Activated CD4-positive, alpha-beta T cell treated with anti-CD3 and anti-CD28 coated beads, Interleukin-2, amount 50 U/mL, for 1 hour (primary cell): ENCODE data around the gene ZBTB18.
"Not testable (repeated sequence)": the region's sequence is repeated elsewhere in the genome, so short reads cannot be mapped to it uniquely, and the experiment has no call there.

Experiments used
- DNase-seq: peaks from one replicate; pipeline ENCODE4 v3.0.0-alpha.2; 2020

The ZBTB18 gene

DNA sequence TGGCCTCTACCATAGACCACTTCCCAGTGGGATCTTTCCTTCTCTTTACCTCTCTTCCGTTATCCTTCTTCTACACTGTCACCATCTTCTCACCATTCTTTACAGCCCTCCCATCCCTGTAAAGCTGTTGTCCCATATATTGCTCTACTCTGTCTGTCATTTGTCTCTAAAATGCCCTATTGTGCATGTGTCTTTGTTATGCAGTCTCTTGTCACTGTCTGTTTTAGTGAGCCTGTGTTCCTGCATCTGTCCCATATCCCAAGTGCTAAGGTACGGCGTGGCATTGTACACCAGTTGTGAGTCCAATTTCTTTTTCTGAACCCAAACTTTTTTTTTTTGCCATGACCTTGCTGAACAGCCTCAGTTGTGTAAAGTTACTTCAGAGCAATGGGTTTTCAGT is 8.8 kb upstream of the ZBTB18 start:
- DNase-seq: no peak

DNA sequence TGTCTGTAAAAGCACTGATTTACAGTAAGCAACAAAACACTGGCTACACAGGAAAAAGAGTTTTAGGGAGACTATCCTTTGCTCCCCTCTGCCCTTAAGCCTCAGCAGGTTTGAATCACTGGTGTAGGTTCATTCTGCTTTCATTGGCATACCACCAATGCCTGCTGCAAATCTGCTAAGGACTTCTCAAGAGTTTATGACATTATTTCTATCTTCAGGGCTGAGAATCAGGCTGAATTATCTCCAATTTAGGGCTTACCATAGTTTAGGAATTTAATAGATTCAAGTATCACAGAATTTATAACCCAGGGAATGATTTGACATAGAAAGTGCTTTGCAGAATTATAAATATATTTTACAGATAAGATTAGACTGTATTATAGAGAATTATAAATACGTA is 6.7 kb upstream of the ZBTB18 start:
- no peak for DNase-seq

DNA sequence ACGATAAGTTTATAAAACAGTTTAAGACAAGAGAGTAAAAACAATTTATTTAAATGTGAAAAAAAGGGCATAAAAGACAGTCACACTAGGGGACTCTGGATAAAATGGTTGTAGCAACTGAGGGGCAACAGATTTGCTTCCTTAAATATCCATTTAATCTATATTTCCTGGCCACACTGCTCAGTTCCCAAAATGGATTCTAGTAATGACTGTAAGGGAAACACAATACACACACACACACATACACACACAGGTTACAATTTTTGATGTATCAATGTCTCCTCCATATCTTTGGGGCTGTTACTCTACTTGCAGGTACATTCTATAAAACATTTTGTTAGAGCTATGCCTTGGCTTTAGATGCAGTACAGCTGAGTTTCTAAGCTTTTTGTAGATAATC is 4.8 kb upstream of the ZBTB18 start:
- not testable (repeated sequence) for DNase-seq

DNA sequence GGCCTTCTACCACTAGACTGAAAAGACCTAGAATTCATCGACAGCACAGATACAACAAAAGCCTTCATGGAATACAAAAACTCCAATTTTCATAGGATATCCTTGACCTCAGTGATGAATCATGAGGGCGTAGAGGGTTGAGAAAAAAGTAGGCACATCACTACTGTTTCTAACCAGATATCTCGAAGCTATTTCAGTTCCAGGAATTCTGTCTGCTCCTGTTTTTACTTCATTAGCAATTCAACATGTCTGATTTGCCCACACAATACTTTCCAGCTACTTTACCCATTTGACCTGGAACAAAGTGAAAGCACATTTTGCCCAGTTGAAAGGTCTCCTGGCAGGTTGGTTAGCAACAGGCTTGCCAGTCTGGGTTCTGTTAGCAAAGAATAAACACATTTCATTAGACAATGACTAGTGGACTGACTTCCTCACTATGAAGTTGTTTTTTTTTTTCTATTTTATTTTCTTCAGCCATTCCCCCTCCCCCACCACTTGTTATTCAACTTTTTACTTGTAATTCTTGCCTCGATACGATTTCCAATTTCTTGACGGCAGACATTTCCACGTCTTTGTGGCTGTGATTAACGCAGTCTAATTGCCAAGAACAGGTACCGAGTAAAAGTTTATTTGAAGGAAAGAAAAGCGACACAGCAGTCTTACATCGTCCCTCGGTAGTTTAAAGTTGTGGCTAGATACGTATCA is 4.0 kb upstream of the ZBTB18 start:
- DNase-seq: no peak

DNA sequence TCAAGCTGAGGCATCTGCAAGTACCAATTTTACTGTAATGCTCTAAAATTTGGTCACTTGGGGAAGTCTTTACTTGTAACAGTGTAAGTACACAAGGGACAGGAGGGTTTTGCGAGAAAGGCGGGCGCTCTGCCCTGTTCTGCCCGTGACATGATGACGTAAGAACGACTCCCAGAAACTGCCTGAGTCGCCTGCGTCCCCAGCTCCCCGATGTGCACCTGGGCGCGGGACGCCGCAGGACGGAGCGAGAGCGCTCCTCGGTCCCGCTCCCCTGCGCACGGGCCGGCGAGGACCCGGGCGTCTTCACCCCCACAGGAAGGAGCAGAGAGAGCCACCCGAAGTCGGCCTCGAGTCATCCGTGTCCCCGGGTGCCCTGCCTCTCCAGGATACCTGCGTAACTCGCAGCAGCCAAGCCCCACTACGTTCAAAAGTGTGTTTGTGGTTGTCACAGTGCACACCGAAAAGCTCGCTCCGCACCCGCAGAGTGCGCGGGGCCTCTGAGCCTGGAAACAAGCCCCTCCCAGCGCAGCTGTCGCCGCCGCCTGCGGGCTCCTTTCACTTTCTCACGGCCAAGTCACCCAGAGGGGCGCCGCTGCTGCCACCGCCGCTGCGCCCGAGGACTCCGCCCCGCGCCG is 3.3 kb upstream of the ZBTB18 start:
- DNase-seq: no peak

DNA sequence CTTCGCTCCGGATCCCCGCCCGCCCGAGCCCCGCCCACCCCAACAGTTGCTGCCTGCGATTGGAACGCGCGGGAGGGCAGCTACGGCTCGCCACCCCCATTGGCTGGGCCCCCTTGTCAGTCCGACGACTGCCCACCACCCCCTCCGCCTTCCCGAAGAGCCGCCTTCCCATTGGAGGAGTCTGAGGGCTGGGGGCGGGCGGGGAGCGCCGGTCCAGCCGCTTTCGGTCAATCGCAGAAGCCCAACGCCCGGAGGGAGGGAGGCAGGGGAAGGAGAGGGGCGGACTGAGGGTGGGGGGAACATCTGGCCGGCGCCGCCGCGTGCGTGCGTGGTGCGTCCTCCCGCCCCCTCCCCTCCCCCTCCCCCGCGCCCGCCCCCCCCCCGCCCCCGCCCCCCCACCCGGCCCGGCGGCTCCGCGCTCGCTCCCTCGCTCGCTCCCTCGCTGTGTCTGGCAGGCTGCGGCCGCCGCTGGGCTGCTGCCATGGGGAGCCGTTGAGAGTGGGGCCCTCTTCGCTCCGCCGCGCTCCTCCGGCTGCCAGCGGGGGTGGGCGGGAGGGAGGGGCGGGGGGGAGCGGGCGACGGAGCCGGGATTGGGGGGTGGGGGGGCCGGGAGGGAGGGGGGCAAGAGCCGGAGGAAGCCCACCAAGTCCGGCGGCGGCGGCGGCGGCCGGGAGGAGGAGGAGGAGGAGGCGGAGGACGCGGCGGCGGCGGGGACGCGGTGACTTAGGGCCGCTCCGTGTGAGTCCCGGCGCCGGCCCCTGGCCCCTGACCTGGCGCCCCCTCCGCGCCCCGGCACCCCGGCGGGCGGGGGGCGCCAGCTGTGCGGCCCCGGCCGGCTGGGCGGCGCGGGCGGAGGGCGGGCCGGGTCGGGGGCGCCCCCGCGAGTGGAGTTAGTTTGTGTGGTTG is 2.6 kb upstream of the ZBTB18 start:
- peak; percentile 96 for DNase-seq

DNA sequence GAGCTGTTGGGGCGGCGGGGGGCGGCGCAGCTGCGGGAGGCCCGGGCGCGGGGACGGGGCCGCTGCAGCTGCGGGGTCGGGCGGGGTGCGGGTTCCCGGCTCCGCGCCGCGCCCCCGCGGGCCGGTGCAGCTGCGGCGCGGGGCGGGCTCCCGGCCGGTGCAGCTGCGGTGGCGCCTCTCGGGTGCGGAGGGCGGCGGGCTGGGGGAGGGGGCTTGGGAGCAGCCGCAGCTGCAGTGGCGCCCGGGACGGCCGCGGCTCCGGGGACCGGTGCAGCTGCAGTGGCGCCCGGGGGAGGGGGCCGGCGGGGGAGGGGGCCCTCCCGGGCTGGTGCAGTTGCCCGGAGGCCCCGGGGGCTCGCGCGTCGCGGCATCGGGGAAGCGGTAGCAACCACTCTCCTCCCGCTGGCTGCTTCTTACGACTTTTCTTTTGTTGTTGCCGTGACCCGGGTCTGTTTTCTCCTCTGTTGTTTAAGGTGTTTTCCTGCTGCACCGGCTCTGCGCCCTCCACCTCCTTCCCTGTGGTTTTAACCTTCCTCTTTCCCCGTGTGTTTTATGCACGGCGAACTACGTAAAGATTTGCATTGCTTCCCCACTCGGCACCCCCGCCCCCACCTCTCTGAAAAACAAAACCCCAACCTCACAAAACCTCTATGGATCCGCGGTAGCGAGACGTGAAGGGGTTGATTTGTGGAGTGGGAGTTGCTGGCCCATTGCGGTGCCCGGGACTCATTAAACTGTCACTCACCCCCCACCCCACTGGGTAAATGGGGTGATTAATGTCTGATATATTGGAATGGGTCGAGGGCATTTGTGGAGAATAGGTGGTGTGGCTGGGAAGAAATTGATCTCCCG is 1.7 kb upstream of the ZBTB18 start:
- DNase-seq: peak; percentile 58

DNA sequence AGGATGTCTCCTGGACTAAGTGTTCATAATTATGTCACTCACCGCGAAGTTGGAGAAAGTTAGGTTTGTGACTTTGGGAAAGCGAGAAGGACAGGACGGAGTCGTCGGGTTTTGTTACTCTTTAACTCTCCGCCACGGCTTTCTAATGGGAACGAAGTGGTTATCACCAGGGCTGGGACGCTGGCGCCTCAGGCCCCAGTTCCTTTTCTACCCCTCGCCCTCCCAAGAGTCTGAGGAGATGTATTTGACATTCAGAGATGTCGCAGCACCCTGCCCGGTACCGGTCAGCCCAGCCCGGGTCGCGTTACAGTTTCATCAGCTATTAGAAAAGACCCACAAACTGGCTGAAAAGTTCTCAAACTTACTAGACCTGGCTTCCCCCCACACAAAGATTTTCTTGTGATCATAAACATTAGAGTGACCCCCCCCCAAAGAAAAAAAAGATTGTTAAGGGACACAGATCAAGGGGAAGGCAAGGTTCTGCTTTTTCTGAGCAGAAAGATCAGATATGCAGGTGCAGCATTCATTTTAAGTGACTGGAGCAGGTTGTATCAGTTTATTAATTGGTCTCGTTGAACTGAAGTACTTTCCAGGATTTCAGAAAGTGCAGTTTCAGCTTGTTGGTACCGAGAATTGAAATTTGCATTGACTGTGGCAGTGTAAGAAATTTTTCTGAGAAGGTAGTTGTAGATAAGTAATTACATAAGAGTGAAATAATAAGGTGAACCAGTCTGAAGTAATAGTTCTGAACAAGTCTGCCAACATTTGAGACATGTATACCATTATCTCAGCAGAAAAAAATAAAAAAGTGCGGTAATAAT is 859 bp upstream of the ZBTB18 start:
- DNase-seq: peak; percentile 15

DNA sequence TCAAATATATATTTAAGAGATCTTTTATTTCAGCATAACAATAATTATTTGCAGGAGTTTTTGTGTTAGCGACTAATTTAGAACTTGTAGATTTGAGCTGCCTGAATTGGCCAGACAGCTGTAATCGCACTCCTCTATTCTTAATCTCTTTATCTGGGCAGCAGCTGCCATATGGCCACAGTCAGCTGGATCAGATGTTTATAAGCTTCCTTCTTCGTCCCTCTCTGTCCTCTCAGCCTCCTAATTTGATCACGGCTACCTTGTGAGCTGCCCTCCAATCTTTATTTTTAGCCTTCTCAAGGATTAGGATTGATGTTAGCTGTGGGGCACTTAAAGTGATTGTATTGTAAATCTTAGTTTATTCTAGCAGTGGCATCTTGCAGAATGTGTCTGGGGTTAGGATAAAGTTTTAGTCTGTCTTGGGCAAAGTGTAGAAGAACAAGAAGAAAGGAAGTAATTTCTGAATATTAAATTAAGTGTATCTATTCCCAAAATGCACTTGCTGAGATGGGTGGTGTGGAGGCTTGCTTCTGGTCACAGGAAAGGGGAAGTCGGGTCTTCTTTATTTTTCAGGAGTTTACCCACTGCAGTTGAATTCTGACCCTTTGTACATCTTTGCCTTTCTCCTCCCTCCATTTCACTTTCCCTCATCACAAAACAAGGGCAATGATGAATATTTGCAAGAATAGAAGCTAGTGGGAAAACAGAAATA is 1.1 kb downstream of the ZBTB18 start:
- no peak for DNase-seq

DNA sequence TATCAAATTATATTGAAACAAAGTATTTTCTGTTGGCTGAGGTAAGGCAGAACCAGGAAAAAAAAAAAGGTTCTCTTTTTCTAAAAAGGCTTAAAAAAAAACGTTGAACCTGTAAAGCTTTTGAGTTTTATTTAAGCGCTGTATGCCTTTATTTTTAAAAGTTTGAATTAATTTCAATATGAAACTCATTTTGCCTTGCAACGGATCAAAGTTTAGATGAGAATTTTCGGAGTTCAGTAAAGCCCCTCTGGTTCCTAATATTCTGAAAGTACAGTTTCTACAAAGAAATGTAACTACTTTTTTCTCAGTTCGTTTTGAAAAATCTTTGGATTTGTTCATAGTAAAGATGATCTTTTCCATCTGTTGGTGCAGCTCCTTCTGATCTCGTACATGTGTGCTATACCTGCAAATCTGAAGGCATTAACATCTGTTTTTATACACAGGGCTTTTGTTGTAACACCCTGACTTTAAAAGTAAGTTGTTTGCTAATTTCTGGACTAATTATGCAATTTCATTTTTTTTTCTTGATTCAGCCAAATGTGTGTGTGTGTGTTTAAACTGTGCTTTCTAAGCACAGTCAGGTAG is 1.7 kb downstream of the ZBTB18 start:
- DNase-seq: no peak

DNA sequence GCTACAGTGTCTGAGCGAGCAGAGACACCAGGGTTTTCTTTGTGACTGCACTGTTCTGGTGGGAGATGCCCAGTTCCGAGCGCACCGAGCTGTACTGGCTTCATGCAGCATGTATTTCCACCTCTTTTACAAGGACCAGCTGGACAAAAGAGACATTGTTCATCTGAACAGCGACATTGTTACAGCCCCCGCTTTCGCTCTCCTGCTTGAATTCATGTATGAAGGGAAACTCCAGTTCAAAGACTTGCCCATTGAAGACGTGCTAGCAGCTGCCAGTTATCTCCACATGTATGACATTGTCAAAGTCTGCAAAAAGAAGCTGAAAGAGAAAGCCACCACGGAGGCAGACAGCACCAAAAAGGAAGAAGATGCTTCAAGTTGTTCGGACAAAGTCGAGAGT is 2.7 kb downstream of the ZBTB18 start:
- DNase-seq: no peak

DNA sequence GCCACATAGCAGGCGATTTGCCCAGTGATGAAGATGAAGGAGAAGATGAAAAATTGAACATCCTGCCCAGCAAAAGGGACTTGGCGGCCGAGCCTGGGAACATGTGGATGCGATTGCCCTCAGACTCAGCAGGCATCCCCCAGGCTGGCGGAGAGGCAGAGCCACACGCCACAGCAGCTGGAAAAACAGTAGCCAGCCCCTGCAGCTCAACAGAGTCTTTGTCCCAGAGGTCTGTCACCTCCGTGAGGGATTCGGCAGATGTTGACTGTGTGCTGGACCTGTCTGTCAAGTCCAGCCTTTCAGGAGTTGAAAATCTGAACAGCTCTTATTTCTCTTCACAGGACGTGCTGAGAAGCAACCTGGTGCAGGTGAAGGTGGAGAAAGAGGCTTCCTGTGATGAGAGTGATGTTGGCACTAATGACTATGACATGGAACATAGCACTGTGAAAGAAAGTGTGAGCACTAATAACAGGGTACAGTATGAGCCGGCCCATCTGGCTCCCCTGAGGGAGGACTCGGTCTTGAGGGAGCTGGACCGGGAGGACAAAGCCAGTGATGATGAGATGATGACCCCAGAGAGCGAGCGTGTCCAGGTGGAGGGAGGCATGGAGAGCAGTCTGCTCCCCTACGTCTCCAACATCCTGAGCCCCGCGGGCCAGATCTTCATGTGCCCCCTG is 3.3 kb downstream of the ZBTB18 start:
- DNase-seq: no peak

DNA sequence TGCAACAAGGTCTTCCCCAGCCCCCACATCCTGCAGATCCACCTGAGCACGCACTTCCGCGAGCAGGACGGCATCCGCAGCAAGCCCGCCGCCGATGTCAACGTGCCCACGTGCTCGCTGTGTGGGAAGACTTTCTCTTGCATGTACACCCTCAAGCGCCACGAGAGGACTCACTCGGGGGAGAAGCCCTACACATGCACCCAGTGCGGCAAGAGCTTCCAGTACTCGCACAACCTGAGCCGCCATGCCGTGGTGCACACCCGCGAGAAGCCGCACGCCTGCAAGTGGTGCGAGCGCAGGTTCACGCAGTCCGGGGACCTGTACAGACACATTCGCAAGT is 3.8 kb downstream of the ZBTB18 start:
- DNase-seq: no peak

DNA sequence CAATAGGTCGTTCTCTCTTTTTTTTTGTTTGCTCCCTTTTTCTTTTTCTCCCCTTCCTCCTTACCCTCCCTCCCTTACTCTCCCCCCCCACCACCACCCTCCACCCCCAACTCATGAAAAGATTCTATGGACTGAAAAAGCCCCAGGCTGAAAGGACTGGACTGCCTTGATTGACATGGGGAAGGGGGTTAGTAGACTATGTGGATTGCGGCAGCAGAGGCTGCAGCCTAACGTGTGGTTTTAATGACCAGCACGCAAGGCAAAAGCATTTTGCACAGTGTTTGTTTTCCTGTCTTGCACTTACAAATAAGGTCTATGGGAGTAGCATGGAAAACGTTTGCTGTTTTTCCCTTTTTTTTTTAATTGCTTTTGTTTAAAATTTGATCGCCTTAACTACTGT is 5.5 kb downstream of the ZBTB18 start:
- no peak for DNase-seq

DNA sequence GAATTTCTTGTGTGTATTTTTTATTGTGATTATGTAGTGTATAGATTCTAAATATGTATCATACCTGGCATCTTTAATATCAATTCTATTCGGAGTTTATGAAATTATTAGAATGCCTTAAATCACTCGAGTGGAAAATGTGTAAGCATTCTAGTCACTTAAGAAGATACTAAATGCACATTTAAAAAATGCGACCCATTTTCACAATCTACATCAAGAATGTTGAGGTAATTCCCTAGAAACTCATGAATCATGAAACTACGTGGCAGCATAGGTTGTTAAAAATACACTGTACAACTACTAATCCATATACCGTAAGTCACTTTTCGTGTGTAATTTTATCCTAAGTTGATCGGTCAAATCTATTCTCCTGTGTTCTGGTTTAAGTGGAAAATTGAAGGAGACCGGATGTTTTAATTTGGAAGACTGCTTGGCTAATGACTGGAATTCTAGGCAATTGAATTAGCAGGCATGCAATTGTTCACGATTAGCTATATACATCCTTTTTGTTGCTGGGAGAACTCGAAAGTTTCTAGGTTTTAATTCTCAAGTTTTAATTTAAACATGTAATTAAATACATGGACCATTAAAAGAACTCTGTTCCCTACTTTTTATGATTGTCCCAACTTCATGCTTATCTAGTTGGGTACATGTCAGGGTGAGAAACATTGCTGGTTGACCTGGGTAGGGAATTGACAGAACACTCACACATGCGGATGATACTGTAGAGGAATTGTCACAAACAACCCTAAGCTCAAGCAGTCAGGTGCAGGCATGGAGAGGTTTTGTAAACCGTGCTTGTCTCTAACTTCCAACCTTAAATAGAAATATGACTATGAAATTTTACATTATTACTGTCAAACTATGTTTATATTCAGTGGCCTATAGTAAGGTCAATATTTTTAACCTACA is 6.6 kb downstream of the ZBTB18 start:
- DNase-seq: no peak

DNA sequence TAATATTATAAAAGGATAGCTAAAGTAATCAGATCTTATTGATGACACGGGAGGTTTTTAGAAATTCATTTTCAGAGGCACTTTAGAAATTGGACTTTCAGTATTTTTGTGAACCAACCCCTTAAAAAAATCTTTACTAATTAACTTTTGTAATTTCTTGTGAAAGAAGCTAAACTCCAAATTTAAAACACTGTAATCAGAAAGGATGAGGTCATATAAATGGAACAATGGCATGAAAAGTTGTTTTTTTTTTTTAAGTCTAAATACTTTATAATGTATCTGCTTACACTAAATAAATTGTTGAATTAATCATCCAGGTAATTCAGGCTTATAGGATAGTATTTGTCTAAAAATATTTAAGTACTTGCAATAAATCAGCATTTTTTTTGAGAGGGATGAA is 9.0 kb downstream of the ZBTB18 start:
- no peak for DNase-seq

DNA sequence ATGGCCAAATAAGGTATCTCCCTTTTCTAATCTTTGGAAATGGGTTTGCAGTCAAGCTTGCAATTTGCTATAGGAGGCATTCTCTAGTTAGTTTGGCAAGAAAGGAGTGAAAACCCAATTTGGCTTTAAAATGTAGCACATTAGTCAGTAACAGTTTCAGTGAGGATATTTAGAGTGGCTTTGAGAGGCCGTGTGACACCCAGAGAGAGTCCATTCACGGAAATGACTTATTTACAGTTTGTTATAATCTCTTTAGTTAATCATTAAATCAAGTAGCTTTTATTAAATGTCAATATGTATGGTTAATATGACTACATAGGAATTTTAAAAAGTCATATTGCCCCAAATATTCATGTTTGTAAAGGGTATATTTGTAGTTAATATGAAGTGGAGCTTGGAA is 9.6 kb downstream of the ZBTB18 start:
- no peak for DNase-seq

DNA sequence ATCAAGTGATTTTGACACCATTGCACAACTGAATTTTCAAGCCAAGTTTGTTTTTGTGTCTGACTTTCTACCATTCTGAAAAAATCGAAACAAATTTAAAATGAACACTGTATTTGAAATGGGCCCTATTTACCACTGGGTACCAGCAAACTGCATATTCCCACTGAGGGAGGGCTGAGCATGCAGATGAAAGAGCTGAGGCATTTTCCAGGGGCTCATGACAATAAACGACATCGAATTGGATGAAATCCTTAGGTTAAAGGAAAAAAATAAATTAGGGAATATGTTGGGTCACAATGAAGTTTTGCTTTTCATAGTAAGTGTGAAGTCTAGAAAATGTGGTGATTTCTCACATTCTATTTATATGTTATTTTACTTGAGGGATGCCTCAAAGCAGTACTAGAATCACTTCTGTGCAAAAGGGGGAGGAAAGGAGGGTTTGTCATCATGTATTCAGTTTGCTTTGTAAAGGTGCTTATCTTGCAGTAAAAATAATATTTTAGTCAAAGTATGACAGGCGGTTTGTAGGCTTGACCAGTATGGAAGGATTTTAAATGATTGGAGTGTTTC is 11.2 kb downstream of the ZBTB18 start:
- DNase-seq: no peak

DNA sequence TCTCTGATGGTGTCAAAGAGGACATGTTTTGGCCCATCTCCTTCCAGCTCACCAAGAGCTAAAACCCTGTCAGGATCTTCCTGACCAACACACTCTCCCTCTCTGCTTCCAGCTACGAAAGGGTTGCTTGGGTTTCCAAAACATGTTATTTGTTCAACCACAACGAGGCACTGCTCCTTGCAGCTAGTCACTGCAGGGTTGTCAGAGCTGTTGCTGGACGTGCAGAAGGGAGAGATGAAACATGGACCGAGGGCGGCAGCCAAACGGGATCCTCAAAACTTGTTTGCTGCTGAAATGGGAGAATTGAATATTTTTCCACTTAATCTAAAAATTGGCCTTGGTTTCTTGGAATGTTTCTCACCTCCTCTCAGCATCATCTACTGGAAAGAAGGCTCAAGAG is 12.4 kb downstream of the ZBTB18 start:
- no peak for DNase-seq
